RWPE1 (cell line): ENCODE results near the gene FOXG1.

Experiments used
- CTCF ChIA-PET: fragments of 350-600 bp; sonication (Branson Sonifier 250); formaldehyde crosslinking; extraction: SDS; loops from one replicate; lab custom pipeline; 2021; lab: Yijun Ruan, JAX
- POLR2A ChIA-PET: fragments of 400-600 bp; formaldehyde crosslinking; extraction: SDS; loops from one replicate; lab custom pipeline; 2020; ENCODE audit warnings: antibody characterized with exemption; ENCODE audit not compliant: low non-redundant PET; lab: Yijun Ruan, JAX
- DNase-seq: peaks from one replicate; pipeline ENCODE4 v3.0.0; 2012; ENCODE audit warnings: low spot score
- H3K27ac ChIP-seq: fragments of 450-650 bp; 2 replicates; pipeline ENCODE4 v1.5.1; 2017
- TF ChIP-seq, protein P1 (sequence below): fragments of 450-650 bp; conservative IDR thresholded peaks from 2 replicates; pipeline ENCODE4 v1.5.1; 2017; ENCODE audit warnings: low read depth, mild to moderate bottlenecking

Gene FOXG1

DNA sequence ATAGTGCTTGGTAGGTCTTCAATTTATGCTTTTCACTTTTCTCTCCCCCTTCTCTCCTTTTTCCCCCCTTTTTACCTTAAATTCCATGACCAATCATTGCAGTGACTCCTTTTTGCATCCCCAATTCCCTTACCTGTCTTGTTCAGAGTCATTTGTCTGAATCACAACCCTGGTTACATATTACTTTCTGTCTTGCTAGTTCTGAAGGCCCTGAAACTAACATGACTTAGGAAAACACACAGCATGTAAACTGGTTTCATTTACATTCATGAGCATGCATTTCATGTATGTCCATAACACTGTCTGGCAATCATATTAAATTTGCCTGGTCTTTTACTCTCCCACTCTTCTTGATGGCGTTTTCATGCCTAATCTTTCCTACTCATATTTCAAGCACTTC is 20.3 kb upstream of the FOXG1 start:
- POLR2A ChIA-PET: no interaction called here

DNA sequence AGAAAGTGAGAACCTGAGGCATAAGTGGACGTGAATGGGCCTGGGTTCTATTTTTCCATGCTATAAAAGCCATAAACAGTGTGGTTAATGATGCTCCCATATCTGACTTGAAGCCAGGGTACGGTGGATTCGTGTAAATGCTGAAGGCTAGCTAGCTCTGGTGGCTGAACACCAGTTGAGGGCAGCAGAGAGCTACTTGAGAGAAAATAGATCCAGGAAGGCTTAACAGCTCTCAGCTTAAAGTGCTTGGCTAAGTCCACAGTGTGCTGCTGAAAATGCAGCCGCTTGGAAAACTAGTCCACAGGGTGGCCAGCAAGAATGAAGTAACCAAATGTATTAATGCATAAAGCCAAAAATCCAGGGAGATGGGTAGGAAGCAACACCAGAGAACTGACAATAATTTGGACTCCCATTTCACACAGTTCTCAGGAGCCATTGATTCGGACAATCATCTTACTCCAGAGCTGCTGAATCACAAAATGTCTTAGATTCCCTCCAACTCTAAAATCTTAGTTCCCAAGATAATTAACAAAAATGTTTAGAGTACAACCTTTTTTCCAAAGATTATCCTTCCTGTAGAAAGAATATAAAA is 15.0 kb upstream of the FOXG1 start:
- ChIA-PET CTCF (interaction anchor here (0.7 to 1.0 kb wide), 4 partner anchors 10 to 1908 kb away, joined by 3 to 5 read pairs (median 4); no protein-coding TSS in a partner anchor), POLR2A (no interaction called here)
- TF ChIP-seq, protein P1, sequence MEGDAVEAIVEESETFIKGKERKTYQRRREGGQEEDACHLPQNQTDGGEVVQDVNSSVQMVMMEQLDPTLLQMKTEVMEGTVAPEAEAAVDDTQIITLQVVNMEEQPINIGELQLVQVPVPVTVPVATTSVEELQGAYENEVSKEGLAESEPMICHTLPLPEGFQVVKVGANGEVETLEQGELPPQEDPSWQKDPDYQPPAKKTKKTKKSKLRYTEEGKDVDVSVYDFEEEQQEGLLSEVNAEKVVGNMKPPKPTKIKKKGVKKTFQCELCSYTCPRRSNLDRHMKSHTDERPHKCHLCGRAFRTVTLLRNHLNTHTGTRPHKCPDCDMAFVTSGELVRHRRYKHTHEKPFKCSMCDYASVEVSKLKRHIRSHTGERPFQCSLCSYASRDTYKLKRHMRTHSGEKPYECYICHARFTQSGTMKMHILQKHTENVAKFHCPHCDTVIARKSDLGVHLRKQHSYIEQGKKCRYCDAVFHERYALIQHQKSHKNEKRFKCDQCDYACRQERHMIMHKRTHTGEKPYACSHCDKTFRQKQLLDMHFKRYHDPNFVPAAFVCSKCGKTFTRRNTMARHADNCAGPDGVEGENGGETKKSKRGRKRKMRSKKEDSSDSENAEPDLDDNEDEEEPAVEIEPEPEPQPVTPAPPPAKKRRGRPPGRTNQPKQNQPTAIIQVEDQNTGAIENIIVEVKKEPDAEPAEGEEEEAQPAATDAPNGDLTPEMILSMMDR: peak; percentile 77
- H3K27ac ChIP-seq: no peak overlapping the region
- peak; percentile 51 for DNase-seq

More for the DNA sequence above, 20.3 kb upstream of the FOXG1 start:
- no peak overlapping the region for H3K27ac ChIP-seq
- CTCF ChIA-PET: interaction anchor here (0.6 to 1.1 kb wide), 2 partner anchors 11 to 634 kb away, joined by 3 to 4 read pairs; no protein-coding TSS in a partner anchor
- no peak for DNase-seq
- TF ChIP-seq, protein P1: no peak

DNA sequence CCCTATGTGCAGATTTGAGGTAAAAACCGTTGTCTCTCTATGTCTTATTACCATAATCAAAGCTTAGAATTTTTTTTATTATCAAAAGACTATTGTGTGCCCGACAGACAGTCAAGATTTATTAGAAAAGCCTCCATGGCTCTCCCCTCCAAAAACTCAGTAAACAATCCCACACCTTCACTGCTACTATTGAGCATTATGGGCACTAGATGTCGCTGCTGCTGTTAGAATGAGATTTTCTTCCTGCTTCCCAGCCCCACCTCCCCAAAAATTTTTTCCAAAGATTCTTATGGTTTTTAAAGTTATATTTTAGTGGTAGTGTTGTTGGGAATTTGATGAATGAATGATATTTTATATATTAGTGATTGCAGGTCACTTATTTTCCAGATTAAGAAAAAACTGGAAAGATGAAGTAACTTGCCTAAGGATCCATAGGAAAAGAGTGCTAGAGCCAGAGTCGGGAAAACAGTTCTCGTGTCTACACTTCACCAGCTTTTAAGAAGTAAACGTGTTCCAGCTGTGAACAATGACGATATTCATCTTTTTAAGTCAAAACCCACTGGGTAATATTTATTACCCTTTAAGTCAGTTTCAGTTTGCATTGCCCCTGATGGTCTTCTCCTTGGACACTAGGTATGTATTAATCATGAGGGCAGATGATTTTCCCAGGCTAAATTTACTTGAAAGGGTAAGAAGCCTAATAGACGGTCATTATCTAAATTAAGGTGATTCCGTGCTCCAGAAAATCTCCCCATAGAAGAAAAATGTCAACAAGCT is 12.2 kb upstream of the FOXG1 start:
- ChIA-PET POLR2A (no interaction called here), CTCF (interaction anchor here (0.6 to 1.1 kb wide), 4 partner anchors 17 to 1887 kb away, joined by 3 read pairs; no protein-coding TSS in a partner anchor)
- TF ChIP-seq, protein P1: peak; percentile 77
- DNase-seq: peak; percentile 66
- no peak overlapping the region for H3K27ac ChIP-seq

DNA sequence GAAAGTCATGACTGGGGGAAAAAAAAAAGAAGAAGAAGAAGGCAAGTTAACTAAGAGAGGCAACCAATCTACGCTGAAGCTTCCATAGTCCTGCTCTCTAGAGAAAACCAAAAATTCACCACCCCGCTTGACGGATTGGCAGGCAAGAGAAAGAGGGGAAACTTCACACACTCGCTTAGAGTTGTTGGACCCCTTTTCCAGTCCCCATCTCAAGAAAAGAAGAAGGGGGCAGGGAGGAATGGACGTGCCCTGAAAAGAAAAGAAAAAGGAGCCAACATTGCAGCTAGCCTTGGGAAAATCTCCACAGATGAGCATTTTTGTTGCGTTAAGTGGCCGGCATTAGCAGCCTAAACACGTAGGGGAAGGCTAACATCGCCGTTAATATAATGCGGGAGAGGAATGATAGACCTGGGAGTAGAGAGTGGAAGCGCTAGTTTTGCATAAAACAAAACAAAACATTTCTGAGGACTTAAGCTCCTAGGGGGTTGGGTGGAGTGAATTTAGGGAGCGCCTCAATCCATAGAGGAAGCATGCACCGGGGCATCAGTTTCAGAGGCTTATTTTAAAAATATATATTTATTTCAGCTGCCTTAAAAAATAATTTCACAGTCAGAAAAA is 11.3 kb upstream of the FOXG1 start:
- H3K27ac ChIP-seq: no peak overlapping the region
- POLR2A ChIA-PET: no interaction called here
- CTCF ChIA-PET: interaction anchor here (0.5 to 1.1 kb wide), 6 partner anchors 16 to 1886 kb away, joined by 3 to 8 read pairs (median 3); no protein-coding TSS in a partner anchor
- TF ChIP-seq, protein P1: no peak
- DNase-seq: no peak

DNA sequence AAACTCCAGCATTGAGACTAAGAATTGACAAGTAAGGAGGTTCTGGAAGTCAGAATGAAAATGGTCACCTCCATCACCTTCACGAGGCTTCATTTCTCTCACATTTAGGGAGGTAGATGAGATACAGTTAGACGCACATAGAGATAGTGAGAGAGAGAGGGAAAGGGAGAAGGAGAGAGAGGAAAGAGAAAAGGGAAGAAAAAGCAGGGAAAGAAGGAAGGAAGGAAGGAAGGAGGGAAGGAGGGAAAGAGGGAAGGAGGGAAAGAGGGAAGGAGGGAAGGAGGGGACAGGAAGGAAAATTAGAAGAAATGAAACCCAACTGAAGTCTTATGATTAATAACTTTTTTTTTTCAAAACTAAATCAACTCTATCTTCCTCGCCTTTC is 10.7 kb upstream of the FOXG1 start:
- no peak for DNase-seq
- ChIA-PET POLR2A (no interaction called here), CTCF (interaction anchor here (1.0 to 1.3 kb wide), 3 partner anchors 777 to 1458 kb away, joined by 3 to 6 read pairs (median 4); no protein-coding TSS in a partner anchor)
- no peak overlapping the region for H3K27ac ChIP-seq
- TF ChIP-seq, protein P1: no peak

DNA sequence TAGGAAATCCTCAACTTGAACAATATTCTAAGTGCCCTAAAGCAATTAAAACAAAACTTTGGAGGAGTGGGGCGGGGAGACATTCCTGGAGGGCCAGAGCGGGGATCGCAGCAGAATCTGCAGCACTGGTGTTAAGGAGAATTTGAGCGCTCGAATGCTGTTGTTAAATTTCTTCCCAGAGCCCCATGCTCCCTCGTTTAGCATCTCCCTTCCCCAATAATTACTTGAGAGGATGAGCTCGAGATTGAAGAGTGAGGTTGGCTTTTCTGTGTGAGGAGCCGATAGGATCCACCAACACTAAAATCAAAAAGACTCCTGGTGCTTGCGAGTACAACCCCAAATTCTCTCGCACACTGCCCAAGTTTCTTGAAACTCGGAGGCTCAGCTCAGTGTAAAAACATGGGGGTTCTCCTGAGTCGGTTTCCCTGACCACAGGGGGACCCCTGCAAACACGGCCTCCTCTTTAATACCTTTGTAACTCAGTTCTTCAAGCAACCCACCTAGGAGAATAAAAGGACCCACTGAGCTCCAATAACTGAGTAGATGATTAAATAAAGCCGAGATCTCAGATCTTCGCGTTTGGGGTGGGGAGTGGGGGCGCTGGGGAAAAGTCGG is 10.2 kb upstream of the FOXG1 start:
- no peak for DNase-seq
- TF ChIP-seq, protein P1: no peak
- CTCF ChIA-PET: interaction anchor here (0.5 to 1.3 kb wide), 10 partner anchors 11 to 1495 kb away, joined by 3 to 6 read pairs (median 4); no protein-coding TSS in a partner anchor
- H3K27ac ChIP-seq: no peak overlapping the region
- POLR2A ChIA-PET: no interaction called here
